Ureter (tissue), 1 donor: ENCODE data around the gene NOL9. TPM values are rescaled to one million over a fixed set of nuclear protein-coding genes. Genes with fewer than 3 reads are reported as not detected.
A peak's percentile ranks its signal among the peaks of the same experiment; 100 is the strongest.
"Not testable (repeated sequence)": the region's sequence is repeated elsewhere in the genome, so short reads cannot be mapped to it uniquely, and the experiment has no call there.

Experiments
- DNase-seq: peaks from one replicate; pipeline ENCODE4 v3.0.0-alpha.2; 2020; ENCODE audit warnings: low spot score
- total RNA-seq: library from RNA; stranded (reverse); gene quantifications from one replicate; pipeline ENCODE4 v1.2.4, GENCODE V29; 2023
- donor health status: DM: yes; HTN: yes; CAD: no.

NOL9 gene
- 41.5 TPM for total RNA-seq

DNA sequence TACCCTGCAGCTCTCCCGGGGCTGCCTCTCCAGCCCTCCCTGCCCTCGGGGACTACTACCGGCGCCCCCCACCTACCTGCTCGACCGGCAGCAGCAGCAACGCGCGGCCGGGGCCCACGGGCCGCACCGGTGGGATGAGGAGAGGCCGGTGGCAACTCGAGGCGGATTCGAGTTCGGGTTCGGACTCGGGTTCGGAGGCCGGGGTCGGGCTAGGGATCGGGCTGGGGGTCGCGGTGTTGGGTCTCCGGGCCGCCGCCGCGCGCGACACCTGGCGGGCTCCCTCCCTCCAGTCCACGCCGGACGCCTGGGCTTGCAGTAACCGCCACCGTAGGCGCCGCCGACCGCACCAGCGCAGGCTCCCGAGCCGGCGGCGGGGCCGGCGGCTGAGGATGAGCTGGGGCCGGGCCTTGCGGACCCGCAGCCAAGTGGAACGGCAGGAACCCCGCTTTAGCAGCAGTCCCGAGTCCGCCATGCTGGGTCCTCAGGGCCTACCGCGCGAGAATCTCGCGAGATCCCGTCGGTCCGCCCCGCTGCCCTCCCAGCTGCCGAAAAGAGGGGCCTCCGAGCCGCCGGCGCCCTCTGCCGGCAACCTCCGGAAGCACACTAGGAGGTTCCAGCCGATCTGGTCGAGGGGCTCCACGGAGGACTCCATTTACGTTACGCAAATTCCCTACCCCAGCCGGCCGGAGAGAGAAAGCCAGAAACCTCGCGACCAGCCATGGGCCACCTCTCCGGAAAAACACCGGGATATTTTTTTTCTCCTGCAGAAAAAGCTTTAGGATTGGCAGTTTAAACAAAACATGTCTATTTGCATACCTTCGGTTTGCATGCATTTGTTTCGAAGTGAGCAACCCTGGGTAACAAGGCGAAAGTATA is at the start of gene NOL9:
Gene NOL9 (minus strand): TSS at position 483 of the 876 bp plus-strand sequence. CDS start 11 bp downstream, at position 472.
- peak; percentile 95 for DNase-seq

DNA sequence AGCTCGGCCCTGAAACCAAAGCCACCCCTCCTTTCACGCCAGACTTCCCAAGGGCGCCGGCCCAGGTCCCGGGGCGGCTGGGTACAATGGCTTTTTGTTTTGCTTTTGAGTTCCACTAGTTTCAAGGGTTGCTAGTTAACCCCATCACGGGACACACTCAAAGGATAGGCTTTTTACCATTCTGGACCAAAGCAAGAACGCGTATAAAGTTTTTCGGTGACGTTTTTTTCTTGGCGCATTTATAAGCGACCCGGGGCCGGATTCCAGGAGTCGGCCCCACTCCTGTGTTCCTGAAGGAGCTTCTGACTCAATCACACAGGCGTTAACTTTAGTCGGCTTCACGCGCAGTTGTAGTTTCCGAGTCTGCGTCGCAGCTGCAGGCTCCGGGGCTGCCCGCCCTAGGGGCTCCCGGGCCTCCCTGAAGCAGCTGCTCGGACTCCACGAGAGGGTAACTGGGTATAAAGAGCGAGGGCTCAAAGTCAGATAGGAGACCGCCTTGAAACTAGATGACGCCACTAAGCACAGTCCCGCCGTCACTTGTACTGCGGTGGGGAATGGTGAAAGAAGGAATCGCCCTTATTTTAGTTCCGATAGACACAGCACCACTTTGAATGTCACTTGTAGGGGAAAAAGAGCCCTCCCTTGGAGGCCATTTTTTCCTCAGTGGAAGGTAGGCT is 49.1 kb upstream of the NOL9 start:
- no peak for DNase-seq

DNA sequence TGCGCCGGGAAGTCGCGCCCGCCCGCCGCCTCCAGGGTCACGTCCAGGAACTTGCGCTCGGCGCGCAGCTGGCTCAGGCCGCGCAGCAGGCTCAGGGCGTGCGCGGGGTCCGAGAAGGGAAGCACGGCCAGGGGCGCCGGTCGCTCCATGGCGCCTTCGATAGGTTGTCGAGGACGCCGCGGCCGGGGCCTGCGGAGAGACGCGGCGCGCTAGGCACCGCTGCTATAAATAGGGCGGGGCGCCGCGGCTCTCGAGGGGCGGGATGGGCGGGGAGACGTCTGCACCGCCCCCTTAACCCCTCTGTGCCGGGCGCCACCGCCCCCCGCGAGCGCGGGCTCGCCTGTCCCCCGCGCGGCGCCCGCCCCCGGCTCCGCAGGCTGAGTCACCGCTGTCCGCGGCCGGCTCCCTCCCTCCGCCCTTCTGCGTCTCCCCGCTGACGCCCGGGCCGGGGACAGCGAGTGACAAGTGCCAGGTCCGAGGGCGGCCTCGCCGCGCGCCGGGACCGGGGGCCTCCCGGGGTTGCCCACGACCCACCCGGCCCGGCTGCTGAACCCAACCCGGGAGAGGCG is 48.4 kb upstream of the NOL9 start, which contains the start of gene KLHL21:
Gene KLHL21 (minus strand): TSS at position 201 of the 569 bp plus-strand sequence. CDS start 52 bp downstream, at position 149.
- DNase-seq, result peak; percentile 92

DNA sequence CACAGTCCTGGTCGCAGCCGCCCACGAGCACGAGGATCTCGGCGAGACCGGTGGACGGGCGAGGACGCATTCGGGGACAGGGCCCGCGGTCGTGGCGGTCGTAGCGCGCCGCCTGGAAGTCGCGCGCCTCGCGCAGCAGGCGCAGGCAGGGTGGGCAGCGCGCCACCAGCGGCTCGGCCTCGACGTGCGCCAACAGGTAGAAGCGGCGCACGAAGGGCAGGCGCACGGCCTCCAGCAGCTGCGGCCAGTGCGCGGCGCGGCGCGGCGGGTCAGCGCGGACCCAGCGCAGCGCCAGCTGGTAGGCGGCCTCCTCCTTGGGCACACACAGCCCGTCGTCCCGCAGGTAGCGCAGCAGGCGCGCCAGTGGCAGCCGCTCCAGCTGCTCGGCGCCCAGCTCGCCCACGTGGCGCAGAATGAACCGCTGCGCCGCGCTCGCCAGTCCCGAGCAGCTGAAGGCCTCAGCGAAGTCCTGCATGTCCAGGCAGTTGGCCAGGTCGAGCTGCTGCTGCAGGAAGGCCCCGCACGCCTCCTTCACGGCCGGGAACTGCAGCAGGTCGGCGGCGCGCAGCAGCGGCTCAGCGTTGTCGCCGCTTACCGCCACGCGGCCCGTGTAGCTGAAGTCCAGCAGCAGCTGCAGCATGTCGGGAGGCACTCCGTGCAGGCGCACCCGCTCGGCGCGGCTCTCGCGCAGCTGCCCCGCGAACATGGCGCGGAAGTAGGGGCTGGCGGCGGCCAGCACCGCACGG is 47.8 kb upstream of the NOL9 start:
- DNase-seq, result no peak

DNA sequence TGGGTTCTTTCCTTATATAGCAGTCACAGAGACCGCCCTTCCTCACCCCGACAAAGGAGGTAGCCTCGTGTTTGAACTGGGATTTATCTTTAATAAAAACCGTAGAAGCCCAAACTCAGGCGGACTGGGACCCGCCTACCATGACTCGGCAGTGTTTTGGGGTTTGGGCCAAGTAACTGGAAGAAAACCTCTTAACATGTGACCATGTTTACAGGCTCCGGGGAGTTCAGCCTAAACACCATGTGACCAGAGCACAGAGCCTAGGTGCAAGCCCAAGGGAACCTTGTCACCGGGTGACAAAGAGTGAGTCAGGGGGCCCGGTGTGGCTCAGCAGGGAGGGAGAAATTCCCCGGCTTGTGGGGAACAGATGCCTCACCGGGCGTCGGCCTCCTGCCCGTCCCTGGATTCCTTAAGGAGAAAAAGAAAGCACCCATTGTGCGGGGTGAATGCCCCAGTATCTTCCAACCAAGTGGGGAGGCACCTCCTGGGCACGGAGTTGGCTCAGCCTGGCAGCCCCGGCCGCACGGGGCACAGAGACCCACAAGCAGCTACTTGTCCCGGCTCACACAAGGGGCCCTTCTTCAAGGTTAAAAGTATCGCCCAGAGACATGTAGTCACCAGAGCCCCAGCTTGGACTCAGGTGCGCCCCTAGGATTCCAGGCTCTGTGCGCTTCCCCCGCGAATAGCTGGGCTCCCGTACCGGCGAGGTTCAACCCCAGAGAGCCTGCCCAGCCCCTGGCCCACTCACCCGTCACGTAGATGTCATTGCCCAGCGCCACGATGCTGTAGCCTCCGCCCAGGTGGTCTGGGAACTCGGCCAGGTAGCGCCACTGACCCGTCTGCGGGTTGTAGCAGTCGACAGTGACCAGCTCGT is 47.0 kb upstream of the NOL9 start:
- DNase-seq, result peak; percentile 87

DNA sequence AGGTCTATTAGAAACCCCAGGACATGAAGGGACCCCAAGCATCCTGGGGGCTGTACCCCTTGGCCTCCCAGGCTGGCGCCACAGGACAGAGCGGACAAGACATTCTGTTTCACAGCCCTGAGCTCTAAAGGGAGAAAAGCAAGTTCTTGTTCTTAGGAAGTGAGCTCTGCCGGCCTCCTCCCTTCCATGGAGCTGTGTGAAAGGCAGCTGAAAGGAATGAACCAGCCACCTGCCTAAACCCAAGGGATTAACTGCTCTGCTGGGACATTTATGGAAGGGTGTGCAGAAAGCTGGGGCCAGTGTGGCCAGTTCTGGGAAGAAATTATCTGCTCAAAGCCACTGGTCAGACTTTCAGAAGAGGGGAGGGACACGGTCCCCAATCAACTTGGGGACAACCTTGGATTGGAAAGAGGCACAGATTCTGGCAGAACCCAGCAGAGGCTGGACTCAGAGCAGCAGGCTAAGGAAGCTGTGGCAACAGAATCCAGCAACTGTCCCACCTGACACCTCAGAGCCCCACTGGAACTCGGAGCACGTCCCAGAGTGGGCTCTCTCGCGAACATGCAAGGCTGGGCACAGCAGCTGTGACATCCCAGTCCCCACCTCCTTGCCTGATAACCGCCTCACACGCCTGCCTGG is 46.2 kb upstream of the NOL9 start:
- DNase-seq, result no peak

DNA sequence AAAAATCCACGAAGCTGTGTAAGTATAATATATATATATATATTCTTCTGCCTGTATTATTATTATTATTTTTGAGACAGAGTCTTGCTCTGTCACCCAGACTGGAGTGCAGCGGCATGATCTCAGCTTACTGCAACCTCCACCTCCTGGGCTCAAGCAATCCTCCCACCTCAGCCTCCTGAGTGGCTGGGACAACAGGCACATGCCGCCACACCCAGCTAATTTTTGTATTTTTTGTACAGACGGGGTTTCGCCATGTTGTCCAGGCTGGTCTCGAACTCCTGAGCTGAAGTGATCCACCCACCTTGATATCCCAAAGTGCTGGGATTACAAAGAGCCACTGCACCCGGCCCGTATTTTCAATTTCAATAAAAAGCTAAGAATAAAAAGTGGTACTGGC is 45.7 kb upstream of the NOL9 start:
- not testable (repeated sequence) for DNase-seq

DNA sequence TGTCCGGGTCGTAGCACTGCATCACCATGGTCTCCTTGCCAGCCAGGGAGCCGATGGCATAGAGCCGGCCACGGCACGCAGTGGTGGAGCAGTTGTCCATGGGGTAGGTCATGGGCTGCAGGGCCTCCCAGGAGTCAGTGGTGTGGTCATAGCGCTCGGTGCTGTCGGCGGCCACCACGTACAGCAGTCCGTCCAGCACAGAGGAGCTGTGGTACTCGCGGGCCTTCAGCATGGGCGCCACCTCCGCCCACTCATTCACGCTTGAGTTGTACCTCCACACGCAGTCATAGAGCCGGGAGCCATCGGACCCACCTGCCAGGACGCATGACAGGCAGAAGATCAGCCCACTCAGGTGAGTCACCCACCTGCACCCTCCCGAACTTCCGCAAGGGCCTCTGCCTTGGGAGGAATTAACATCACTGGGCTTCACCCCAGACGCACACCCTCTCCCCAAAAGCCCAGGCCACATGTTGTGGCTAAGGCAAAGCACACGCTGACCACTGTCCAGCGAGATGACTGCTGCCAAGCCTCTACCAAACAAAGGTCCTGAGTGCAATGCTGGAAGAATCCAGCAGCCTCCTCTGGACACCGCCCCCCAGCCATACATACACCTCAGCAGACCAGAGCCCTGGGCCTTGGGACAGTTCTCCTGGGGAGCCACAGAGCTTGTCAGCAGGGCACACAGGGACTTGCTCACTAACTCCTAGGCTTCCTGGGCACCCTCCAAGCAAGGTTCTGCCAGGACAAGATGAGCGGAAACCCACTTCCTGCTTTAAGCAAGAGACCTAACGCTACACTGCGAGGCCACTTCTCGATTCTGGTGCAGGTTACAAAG is 45.0 kb upstream of the NOL9 start:
- no peak for DNase-seq

DNA sequence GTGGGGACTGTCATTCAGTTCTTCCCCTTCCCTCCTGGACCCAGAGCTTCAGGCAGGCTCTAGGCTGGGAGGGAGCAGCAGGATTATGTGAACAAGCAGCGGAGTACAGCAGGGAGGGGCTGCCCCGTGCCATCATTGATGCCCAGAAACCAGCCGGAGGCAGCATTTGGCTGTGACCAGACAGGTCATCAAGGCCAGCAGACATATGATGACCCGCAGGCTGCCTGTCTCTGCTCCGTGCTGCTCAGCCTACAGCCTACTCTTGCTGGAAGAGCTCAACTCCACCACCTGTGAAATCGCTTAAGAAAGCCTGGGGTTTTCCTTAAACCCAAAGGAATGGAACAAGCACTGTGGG is 43.4 kb upstream of the NOL9 start:
- DNase-seq, result no peak

DNA sequence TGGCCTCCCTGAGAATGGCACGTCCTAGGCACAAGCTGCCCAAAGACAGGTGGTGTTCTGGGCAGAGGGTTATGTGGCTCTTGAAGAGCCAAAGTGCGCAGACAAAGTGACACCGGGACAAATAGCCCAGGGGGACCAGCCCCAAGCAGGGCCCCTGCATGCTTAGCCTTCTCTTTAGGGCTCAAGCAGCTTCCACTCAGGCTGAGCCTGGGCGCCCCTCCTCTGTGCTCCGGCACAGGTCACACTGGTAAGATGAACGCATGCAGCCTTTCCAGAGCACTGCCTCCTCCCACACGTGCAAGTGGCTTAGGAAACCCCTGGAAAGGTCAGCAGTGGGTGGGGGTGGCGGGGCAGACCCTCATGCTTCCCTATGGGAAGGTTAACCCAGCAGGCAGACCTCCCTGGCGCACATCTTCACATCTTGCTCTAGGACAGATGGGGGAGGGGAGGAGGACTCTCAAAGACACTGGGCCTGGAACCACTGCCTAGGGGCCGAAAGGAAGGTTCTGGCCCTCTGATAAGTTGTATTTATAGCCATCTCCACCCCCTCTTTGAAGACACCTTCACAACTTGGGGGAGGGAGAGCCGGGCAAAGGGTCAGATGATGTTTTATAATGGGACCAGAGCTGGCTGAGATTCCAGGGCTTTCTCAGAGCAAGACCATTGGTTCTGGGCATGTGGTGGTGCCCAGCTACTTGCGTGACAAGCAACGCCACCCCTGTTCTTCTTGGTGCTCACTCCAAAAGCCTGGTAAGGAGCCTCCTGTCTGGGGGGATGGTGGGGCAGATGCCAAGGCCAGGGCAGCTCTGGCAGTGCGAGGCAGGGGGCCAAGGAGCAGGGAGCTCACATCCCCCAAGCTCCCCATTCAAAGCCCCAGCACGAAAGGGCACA is 42.8 kb upstream of the NOL9 start:
- DNase-seq, result no peak

DNA sequence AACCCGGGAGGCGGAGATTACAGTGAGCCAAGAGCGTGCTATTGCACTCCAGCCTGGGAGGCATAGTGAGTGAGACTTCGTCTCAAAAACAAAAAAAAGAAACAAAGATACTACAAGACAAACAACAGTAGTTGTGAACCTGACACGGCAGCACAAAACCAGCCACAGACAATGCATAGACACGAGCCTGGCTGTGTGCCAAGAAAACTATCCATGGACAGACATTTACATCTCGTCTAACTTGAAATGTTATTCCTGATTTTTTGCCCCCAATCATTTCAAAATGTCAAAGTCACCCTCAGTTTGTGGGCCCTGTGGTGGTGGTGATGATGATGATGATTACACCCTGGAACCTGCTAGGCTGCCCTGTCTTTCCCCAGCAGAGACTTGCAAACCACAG is 42.0 kb upstream of the NOL9 start:
- DNase-seq, result no peak

DNA sequence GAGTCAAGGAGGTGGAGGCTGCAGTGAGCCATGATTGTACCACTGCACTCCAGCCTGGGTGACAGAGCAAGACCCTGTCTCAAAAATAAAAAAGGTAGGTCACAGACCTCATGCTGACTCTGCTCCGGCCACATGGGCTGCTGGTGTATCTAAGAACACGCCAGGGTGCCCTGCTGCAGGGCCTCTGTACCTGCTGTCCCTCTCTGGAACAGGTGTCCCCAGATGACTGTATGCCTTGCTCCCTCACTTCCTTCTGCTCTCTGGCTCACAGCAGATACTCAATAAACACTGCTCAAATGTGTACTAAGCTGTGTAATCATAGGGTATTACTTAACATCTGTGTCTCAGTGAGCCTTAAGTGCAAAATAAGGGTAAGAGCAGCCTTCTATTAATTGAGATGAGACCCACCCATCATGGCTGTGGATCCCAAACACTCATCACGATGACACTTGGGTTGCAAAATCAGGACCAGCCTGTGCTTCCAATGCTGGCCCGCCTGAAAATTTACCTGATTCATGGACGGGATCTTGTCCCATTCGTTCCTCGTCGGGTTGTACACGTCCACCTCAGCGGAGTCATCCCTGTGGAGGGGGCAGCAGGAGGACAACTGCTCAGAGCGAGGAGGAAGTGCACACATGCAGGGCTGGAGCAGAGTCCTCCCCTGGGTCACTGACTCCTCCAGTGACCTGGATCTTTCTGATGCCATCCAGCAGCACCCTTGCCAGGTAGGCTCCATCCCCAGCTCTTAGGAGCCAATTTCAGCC is 40.8 kb upstream of the NOL9 start:
- no peak for DNase-seq

DNA sequence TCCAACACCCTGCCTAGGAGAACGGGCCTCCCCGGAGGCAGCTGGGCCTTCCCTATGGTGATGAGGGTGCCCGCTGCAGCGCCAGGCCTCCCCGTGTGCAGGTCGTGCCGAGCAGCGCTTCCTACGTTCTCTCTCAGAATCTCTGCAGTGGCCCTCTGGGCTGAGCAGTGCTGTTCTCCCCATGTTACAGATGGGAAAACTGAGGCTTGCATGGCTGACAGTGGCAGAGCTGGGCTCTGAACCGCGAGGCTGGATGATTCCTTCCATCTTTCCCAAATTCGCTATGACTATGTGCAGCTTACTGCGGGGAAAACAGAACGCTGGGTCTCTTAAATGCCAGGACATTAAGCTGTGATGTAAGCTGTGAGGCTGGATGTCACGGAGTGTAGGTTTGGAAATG is 39.5 kb upstream of the NOL9 start:
- DNase-seq, result no peak

DNA sequence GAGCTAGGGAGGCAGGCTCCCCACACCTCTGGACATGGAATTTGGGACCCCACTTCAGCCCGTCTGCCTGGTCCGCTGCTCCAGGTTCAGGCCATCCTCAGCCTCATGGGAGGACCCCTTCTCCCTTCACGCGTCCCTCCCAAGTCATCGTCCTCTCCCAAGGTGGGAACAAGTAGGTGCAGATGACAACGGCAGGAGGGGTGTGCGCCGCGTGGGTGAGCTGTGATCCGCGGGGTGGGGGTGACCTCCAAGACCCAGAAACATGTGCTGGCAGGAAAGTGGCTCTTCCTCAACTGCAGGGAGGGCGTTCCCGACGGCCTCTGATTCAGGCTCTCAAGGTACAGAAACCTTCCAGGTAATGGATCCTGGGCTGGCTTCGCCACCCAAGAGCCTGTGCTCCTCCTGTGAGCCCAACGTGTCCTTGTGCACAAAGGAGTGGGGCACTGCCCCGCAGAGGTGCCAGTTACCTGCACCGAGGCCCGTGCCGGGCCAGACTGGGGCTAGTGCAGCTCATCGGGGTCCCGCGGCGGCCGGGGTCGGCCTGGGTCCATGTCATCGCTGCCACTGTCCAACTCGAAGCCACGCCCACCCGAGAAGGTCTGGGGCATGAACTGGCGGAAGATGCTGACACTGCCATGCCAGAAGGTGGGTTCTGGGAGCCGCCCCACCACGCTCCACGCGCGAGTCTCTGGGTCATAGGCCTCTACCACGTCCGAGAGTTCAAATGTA is 38.7 kb upstream of the NOL9 start:
- no peak for DNase-seq

DNA sequence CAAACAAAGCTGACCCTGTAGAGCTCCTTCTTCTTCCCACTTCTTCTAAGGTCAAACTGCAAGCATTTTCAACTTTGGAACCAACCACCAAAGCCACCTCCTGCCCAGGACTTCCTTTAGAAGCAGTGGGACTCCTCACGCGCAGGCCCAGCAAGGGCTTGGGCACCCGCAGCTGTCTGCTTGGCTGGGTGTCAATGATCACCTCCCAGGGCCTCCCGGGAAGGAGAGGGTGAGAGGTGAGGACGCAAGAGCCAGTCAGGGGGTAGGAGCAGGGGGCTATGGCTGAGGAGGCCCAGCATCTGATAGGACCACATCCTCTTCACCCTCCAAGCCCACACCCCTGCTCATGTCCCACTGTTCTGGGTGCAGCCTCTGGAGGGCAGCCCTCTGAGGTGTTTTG is 38.1 kb upstream of the NOL9 start:
- no peak for DNase-seq

DNA sequence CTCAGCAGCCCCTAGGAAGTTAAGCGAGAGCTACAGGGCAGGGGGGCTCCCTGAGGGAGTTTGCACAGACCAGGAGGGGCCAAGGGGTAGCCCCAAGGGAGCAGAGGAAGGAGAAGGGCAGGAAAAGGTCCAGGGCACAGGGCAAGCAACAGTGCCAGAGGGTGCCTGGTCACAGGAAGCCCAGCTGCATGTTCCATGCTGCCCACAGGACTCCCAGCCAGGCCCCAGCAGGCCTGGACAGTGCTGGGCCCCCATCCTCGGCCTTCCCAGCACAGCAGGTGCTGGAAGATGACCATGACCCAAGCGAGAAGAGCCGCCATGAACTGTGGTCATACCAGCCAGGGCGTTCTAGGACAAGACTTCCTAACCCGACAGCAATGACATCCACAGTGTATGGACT is 37.3 kb upstream of the NOL9 start:
- no peak for DNase-seq

DNA sequence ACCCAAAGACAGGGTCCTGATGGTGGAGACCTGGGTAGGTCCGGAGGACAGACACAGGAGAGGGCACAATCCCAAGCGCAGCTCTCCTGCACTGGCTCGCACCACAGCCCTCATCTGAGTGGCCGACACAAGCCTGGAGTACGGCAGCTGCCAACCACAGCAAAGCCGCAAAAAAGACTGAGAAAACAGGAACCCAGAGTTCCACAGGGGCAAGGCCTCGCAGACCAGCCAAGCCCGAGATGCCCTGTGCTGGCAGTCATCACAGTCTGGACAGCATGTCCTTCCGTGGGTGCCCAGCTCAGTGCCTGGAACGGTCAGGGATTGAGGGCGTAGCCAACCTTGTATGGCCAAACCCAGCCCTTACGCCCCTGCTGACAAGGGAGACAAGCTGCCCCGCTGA is 36.9 kb upstream of the NOL9 start:
- no peak for DNase-seq
